ENCODE results near the gene GNAT3.

GNAT3 gene

GRCh38 chr7:80460857-80461256 is 51.0 kb downstream of the GNAT3 start:
- no peak for DNase-seq

GRCh38 chr7:80459776-80460510 is 51.9 kb downstream of the GNAT3 start:
- no peak for DNase-seq

DNA sequence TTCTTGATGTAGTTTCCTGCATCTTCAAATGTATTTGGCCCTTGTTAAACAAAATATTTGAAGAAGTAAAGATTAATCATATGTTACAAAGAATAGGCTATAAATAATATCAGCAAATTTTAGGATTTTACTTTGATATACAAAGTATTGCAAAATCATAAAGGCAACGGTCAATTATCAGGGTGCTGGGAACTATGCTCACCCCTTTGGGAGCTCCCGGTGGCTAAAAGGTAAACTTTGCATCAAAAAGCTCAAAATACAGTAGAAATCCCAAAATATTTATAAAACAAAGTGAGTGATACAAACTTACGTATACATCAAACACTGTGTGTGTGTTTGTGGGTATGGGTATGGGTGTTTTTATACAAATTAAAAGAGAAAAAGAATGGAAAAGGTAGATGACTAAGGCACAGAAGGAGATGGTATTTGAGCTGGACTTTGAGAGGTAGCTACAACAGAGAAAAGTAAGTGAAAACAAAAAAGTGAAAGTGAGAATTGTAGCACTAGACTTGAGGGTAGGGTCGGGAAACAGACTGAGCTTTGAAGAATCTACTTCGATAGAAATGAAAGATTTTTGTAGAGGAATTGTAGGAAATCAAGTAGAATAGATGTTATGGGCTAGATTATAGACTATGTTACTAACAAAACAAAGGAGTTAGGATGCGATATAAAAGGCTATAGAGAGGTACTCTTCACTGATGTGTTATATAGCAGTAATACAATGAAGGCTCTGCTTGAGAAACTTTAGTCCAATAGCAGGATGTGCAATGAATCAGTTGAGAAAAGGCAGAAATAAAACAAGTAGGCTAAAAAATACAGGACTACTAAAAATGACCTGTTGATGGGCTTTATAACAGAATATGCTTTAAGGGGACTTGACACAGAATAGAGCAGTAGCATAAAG is 52.8 kb downstream of the GNAT3 start:
- DNase-seq = no peak

DNA sequence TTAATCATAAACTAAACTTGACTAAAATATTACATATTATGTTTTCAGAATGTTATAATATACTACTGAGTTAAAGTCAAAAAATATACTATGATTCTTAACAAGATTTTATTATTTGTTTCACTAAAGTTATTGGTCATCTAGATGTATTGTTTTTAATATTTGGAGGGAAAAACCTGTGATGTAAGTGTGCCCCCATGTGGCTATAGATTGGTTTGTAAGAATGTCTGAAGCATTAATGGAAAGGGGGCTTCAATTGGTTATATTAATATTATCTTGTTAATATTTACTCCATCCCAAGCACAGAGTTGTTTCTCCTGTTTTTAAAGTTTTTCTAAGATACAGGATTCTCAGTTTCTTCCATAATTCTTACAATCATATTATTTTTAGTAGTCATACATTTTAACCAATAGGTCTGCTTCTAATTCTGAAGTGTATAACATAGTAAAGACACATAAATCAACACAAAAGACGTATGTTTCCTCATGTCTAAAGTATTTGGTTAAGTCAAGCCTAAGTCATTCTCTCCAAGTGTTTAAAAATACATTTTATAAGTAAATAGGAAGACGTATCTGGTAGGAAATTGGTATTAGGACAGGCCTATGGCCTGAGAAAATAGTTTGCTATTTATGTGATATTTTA is 58.0 kb downstream of the GNAT3 start:
- DNase-seq = no peak

DNA sequence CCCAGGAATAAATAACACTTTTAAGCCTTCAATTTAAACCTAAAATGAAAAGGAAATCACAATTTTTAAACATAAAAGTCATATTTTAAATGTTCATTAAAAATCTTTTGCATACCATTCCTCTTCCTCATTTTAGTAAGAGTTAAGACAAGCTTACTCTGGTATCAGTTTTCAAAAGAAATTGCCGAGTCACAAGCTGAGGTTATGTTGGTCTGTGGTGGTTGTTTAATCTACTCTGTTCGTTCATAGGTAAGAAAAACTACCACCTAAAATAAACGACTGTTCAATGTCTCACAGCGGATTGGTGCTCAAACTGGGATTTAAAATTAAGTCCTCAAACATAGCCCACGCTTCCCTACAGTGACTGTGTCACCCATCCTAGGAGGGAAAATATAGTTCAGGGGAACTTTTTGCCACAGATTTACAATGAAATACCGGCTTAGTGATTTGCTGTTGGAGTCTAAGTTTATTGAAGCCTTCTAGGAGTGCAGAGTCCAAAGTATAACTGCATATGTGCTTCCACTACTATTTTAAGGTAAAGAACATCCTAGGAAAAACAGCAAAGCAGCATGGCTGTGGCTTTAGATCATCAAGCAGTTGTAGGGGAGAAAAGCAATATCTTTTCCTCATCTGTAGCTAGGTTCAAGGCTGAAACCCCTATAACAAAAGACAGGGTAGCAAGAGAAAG is 61.1 kb downstream of the GNAT3 start:
- DNase-seq = no peak

DNA sequence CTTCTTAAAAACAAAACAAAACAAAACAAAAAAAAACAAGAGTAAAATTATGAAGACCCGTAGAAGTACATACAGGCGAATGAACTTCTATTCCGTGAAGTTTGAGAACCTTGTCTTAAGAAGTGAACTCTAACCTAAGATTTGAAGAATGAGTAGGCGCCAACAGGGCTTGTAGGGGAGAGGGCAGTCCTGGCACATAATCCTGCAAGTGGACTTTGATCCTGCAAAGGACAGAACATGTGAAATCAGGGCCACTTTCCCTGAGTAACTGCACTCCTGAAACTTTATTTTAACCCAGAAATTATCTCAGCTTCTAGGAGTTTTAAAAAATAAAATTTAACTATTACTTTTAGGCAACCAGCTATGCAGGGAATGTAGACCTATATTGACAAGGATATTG is 62.0 kb downstream of the GNAT3 start:
- no peak for DNase-seq

GRCh38 chr7:80445351-80445750 is 66.5 kb downstream of the GNAT3 start:
- no peak for DNase-seq

- DNase-seq = no peak
Observed at GRCh38 chr7:80444811-80445210, 67.1 kb downstream of the GNAT3 start.

DNA sequence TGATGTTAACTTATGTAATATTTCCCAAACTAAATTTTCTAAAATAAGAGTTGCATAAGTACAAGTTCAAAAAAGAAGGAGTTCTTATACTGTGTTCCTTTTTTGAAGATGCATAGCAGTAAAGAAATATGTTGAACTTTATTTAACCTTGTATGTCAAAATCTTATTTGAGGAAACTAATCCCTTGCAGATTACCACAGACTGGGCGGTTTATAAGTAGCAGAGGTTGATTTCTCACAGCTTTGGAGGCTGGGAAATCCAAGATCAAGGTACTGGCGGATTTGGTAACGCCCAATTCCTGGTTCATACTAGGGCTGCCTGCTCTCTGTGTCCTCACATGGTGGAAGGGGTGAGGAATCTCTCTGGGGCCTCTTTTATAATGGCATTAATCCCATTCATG is 68.5 kb downstream of the GNAT3 start:
- DNase-seq = no peak

DNA sequence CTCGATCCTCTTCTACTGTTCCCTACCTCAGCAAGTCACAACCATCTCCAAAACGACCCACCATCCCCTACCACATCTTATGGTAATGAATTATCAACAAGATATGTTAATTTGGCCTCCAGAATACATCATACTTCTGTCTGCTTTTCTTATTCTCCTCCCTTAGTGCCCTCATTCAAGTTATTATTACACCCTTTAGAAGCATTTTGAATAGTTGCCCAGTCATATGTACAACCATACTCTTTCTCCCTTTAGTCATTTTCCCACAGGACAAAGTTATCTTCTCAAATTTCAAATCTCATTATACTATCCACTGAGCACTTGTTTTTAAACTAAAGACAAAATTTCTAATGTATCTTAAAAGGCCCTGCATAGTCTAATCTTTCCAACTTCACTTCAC is 71.0 kb downstream of the GNAT3 start:
- DNase-seq = no peak

GRCh38 chr7:80439894-80440821 is 71.7 kb downstream of the GNAT3 start:
- no peak for DNase-seq

DNA sequence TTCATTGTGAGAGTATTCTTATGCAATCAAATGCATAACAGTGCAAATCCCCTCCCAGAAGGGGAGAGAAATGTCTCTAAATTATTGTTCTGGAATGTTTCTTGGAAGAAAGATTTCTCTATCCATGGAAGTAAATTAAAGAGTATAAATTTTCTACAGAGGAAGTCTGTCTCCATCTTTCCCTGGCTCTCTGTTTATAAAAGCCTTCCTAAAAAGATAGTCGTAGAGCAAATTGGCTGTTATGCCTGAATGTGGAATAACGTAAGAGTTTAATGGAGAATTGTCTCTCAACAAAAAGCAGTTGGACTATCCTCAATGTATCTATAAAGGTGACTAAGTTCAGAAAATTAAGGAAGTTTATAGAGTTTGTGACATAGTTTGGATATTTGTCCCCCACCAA is 76.3 kb downstream of the GNAT3 start:
- DNase-seq = no peak

- DNase-seq = peak; percentile 52
Observed at GRCh38 chr7:80434047-80434446, 77.8 kb downstream of the GNAT3 start.

- DNase-seq = no peak
Observed at GRCh38 chr7:80432166-80432565, 79.7 kb downstream of the GNAT3 start.

DNA sequence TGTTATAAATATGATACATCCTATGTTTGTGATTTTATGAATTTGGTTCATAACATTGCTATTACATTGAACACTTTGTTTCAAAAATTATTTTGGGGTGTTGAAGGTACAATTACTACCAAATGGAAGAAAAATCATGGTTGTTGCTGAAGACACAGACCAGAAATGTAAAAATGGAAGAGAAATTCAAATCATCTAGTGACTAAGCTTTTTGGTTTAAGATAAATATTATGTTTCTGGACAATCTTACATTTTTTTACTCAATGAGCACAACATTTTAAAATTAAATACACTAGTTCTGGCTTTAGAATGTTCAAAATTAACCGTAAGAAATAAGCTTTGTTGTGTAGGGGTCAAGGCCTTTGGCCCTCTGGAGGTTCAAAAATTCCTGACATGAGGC is 82.7 kb downstream of the GNAT3 start:
- DNase-seq = no peak

DNA sequence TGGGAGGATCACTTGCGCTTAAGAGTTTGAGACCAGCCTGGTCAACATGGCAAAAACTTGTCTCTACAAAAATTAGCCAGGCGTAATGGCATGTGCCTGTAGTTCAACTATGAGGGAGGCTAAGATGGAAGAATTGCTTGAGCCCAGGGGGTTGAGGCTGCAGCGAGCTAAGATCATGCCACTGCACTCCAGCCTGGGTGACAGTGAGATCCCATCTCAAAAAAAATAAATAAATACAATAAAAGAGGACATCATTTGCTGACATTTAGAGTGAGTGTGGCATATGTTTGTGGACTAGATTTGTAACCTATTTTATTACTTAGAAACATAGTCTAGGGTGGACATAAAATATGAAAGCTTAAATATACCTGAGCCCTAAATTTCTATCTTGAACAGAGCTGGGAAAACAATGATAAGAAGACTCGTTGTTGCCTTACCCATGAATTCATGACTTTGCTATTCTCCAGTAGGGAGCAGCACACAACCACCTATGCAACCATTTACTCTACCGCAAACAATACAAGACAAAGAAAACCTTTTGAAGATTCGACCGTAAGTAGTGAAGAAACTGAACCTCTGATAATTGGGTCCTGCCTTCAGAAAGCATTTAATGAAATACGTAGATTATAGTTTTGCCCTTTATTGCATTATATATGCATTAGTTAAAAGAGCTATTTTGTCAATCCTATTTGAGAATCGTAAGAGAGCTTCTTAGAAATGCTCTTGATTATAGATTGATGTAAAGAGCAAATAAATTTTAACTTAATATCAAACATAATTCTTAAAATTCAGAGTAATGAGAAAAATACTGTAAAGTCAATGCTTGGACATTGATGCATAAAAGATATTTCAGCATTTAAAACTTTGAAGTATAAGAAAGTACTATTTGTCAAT is 83.5 kb downstream of the GNAT3 start:
- peak; percentile 59 for DNase-seq

DNA sequence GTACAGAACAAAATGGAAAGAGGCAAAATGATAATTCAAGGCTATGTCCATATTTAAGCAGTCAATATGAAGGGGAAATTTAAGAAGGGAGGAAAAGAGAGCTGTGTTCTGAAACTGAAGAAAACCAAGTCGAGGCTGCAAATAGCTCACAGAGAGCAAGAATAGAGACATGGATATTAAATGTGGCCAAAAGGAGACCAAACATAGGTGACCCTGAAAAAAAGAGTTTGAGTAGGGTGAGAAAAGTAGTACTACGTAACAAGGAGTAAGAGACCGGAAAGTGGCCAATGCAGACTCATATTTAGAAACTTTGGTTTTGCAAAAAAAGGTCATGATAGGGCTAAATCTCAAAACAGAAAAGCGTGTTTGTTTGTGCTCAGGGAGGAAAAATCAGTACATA is 84.6 kb downstream of the GNAT3 start:
- DNase-seq = no peak

DNA sequence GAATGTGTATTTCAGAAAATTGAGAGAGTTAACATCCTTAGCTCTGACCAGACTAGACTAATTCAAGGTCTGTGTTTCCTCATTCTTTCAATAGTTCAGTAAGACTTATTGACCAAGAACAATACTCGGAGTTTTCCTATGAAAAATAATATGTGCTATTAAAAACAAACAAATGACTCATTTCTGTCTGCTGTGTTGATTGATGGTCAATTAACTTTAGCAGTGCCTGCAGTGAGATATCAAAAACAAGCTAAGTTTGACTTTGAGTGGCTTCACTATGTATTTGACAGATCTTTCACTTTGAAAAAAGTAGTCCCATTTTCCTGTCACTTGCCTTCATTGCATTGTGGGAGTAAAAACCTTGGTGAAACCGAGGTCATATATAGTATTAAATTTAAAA is 91.0 kb downstream of the GNAT3 start:
- no peak for DNase-seq

DNA sequence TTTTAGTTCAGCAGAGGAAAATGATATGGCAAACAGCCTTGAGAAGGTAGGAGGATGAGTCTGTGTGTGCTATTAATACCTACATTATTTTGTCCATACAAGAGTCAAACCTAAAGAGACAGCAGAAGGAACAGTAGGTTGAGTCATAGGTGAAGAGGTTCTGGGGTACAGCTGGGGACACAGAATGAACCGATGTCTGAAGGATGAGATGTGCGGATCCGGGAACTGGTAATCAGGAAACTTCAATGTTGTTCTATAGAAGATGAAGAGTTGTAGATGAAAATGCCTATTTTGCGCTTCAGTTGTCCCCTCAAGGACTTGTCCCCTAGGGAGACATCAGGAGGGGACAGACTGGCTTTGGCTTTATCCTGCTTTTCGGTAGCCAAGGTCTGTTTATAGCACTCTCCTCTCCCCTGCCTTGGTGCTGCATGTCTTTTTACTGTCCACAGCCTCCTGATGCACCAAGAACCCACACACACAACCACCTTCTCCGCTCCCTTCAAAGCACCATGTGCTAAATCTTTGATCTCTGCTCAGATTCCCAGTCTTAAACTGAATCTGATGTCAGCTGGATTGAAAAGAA is 94.6 kb downstream of the GNAT3 start:
- DNase-seq = no peak

DNA sequence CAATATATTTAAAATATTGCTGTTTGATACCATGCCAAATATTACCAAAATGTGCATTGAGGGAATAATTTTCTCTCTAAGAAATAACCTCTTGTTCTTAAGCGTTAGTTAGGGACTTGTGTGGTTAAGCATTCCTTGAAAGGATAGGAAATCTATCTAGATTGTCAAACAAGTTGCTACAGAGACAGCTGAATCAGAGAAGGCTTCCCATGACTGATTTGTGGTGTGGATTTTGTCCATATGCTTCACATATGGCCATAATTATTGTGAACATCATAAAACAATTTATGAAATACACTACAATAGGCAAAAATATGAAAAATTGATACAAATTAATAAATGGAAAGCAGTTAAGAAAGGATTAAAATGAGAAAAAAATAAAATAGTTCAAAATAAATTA is 96.3 kb downstream of the GNAT3 start:
- DNase-seq = no peak

DNA sequence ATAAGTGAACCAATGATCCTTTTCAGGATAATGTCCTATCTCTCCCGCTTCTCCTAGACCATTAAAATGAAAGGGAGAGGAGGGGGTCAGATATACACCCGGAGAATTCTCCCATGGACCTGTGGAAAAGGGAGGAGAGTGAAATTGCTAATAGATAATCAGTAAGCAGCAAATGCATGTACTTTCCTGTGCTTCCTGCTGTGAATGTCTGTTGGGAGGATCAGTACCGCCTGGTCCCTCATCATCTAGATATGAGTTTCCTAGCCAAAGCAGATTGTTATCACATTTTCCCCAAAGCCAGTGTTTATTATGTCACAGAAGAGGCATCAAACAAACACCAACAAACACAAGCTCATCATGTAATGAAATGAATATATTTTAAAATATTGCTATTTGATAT is 96.8 kb downstream of the GNAT3 start:
- DNase-seq = no peak
